HFFc6 (cell line): Measurements from ENCODE around the gene DBH. TPM values are rescaled to one million over a fixed set of nuclear protein-coding genes. Genes with fewer than 3 reads are reported as not detected.

Source experiments
- DNase-seq: peaks from one replicate; pipeline ENCODE4 v3.0.0-alpha.2; 2018
- H3K27ac Mint-ChIP-seq: 2 replicates; pipeline ENCODE4 v1.8.0; 2020; ENCODE audit warnings: mild to moderate bottlenecking, mixed read lengths
- H3K27me3 Mint-ChIP-seq: 2 replicates; pipeline ENCODE4 v1.8.0; 2021; ENCODE audit warnings: mild to moderate bottlenecking, moderate library complexity, mixed read lengths; ENCODE audit not compliant: insufficient read depth
- H3K36me3 Mint-ChIP-seq: 2 replicates; pipeline ENCODE4 v1.8.0; 2021; ENCODE audit warnings: low read depth, mixed read lengths
- H3K4me1 Mint-ChIP-seq: 2 replicates; pipeline ENCODE4 v1.8.0; 2020; ENCODE audit warnings: low read depth, mixed read lengths
- H3K4me3 Mint-ChIP-seq: 2 replicates; pipeline ENCODE4 v1.8.0; 2020; ENCODE audit warnings: mild to moderate bottlenecking, moderate library complexity, mixed read lengths
- H3K9me3 Mint-ChIP-seq: 2 replicates; pipeline ENCODE4 v1.8.0; 2020; ENCODE audit warnings: mild to moderate bottlenecking, mixed read lengths
- CTCF ChIP-seq: fragments of 200-600 bp; sonication (generic); IDR thresholded peaks from 2 replicates; pipeline ENCODE4 v1.5.0; 2021; ENCODE audit warnings: antibody characterized with exemption, mild to moderate bottlenecking
- total RNA-seq, 6 experiments: library from RNA; stranded (reverse); fragmentation: NEBNext Ultra II Directional; extraction: Animal tissue kit (Norgen Biotek cat#: 25700); gene quantifications; 2 replicates in 1 of 6; 3 replicates in 5 of 6; pipeline ENCODE4 v1.2.3, GENCODE V29; 2021

Gene DBH
- total RNA-seq, 6 experiments from 2014 or later, result not detected

GRCh38 chr9:133640580-133641395 lies 4.6 kb downstream of the DBH start:
- Mint-ChIP-seq H3K4me3 (no peak overlapping the region), H3K4me1 (no peaks in the 10 kb centered on the region), H3K36me3 (no peaks in the 10 kb centered on the region), H3K27ac (no peak overlapping the region), H3K27me3 (peaks cover 63% of the 10 kb centered on the region), H3K9me3 (no peaks in the 10 kb centered on the region)
- DNase-seq, result no peak
- no peak for TF ChIP-seq CTCF

- Mint-ChIP-seq H3K9me3 (no peaks in the 10 kb centered on the region), H3K27me3 (peaks cover 62% of the 10 kb centered on the region), H3K4me3 (no peak overlapping the region), H3K36me3 (no peaks in the 10 kb centered on the region), H3K27ac (no peak overlapping the region), H3K4me1 (no peaks in the 10 kb centered on the region)
- no peak for DNase-seq
- no peak for TF ChIP-seq CTCF
Observed at GRCh38 chr9:133641396-133641655, 5.2 kb downstream of the DBH start.

- Mint-ChIP-seq H3K36me3 (no peaks in the 10 kb centered on the region), H3K27ac (no peak overlapping the region), H3K4me3 (no peak overlapping the region), H3K9me3 (no peaks in the 10 kb centered on the region), H3K27me3 (peaks cover 62% of the 10 kb centered on the region), H3K4me1 (no peaks in the 10 kb centered on the region)
- TF ChIP-seq CTCF, result no peak
- DNase-seq, result no peak
Observed at GRCh38 chr9:133641861-133642595, 5.9 kb downstream of the DBH start.

DNA sequence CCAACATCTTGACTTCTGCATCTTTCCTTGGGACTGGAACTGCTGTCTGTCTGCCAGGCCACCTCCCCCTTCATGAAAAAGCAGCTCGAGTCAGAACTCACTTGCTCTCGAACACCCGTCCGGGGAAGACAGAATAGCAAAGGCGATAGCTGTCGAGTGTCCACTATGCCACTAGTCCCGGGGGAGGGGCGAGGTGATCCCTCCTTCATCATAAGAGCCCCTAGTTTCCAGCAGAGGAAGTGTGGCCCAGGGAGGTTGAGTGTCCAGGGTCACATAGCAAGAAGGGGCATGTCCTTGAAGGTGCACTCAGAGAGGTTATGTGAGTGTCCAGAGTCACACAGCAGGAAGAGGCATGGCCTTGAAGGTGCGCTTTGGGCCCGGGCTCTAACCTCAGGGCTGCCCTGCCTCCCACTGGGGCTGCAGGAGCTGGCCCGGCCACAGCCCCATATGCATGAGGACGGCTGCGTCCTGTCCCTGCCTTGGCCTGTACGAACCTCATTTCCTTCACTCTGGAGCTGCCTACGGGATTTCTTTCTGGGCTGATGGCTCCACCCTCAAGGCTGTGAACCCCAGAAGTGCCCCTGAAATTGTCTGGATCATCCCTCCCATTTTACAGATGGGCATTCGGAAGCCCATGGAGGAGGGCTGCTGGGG lies 6.7 kb downstream of the DBH start:
- peaks cover 67% of the 10 kb centered on the region for H3K27me3 Mint-ChIP-seq
- TF ChIP-seq CTCF, result no peak
- H3K4me1 Mint-ChIP-seq, result no peaks in the 10 kb centered on the region
- no peak overlapping the region for H3K4me3 Mint-ChIP-seq
- no peaks in the 10 kb centered on the region for H3K9me3 Mint-ChIP-seq
- no peak for DNase-seq
- no peaks in the 10 kb centered on the region for H3K36me3 Mint-ChIP-seq
- no peak overlapping the region for H3K27ac Mint-ChIP-seq

GRCh38 chr9:133643362-133643755 lies 7.2 kb downstream of the DBH start:
- Mint-ChIP-seq H3K9me3 (no peaks in the 10 kb centered on the region), H3K4me1 (no peaks in the 10 kb centered on the region), H3K27ac (no peak overlapping the region), H3K4me3 (no peak overlapping the region), H3K36me3 (no peaks in the 10 kb centered on the region), H3K27me3 (peaks cover 66% of the 10 kb centered on the region)
- no peak for TF ChIP-seq CTCF
- no peak for DNase-seq
